Gastrocnemius medialis (tissue), 4 donors: ENCODE measurements around the gene NLRP6. TPM values are rescaled to one million over a fixed set of nuclear protein-coding genes. Genes with fewer than 3 reads are reported as not detected.
"Not testable (repeated sequence)": the region's sequence is repeated elsewhere in the genome, so short reads cannot be mapped to it uniquely, and the experiment has no call there.

Experiments used
- ATAC-seq, 2 donors: fragments of 150-250 bp; one replicate each; pipeline ENCODE4 v1.9.1; 2016
- DNase-seq, 2 donors: peaks; one replicate each; pipeline ENCODE4 v3.0.0-alpha.2; 2019
- H3K27ac ChIP-seq, 4 donors: fragments of 200-600 bp; sonication (generic); 1 replicate in 1 of 4; 2 replicates in 3 of 4; pipeline ENCODE4 v1.5.1; 2016 to 2018; ENCODE audit warnings: mild to moderate bottlenecking in 2 of 4, moderate library complexity in 1 of 4
- H3K27me3 ChIP-seq, 3 donors: fragments of 200-600 bp; sonication (generic) in 2 of 3; 1 replicate in 1 of 3; 2 replicates in 2 of 3; pipeline versions ENCODE4 v1.5.1 to v1.6.0; 2016 to 2019; ENCODE audit warnings: mild to moderate bottlenecking in 1 of 3, moderate library complexity in 1 of 3
- H3K36me3 ChIP-seq, 2 donors: fragments of 200-600 bp; sonication (generic) in 1 of 2; one replicate each; pipeline ENCODE4 v1.5.1; 2017 to 2018
- H3K4me1 ChIP-seq, 2 donors: fragments of 200-600 bp; sonication (generic) in 1 of 2; one replicate each; pipeline ENCODE4 v1.5.1; 2016 to 2017; ENCODE audit warnings: mild to moderate bottlenecking in 2 of 2
- H3K4me3 ChIP-seq, 4 donors: fragments of 200-600 bp; sonication (generic) in 3 of 4; 1 replicate in 1 of 4; 2 replicates in 3 of 4; pipeline ENCODE4 v1.5.1; 2016 to 2019; ENCODE audit warnings: mild to moderate bottlenecking in 2 of 4
- H3K9me3 ChIP-seq, 3 donors: fragments of 200-600 bp; sonication (generic) in 2 of 3; 1 replicate in 1 of 3; 2 replicates in 2 of 3; pipeline ENCODE4 v1.5.1; 2016 to 2019
- CTCF ChIP-seq, 5 experiments: fragments of 450-650 bp in 3 of 5; fragments of 200-600 bp in 2 of 5; sonication (generic) in 2 of 5; IDR thresholded peaks in 4 of 5; conservative IDR thresholded peaks in 1 of 5; 1 replicate in 4 of 5; 2 replicates in 1 of 5; pipeline ENCODE4 v1.5.1; 2016 to 2019; ENCODE audit warnings: antibody characterized with exemption in 5 of 5, mild to moderate bottlenecking in 3 of 5, moderate library complexity in 3 of 5
- POLR2A ChIP-seq, 2 donors: fragments of 450-650 bp; IDR thresholded peaks; one replicate each; pipeline ENCODE4 v1.6.1; 2017; ENCODE audit warnings: antibody characterized with exemption in 2 of 2, mild to moderate bottlenecking in 2 of 2, moderate library complexity in 2 of 2
- in situ Hi-C, 4 donors: fragments of 200-750 bp; cut with MboI; loops; one replicate each; pipeline versions ENCODE4 v1.15.0 to v1.8.0; 2017; ENCODE audit warnings: low sequenced_read_pairs in 4 of 4
- intact Hi-C: fragments of 100-400 bp; cut with DNase I; formaldehyde crosslinking; loops from one replicate; pipeline ENCODE4 v1.15.1; 2023; ENCODE audit warnings: low total_unique reads
- total RNA-seq, 4 donors: library from RNA; depleted of rRNA; stranded (reverse); fragments of >200 nt; gene quantifications; one replicate each; pipeline versions ENCODE4 v1.1.0 to v1.2.3, GENCODE V29; 2016

NLRP6 gene
- total RNA-seq, 4 donors from 2014 or later, result 0.09 TPM; not detected in 3

DNA sequence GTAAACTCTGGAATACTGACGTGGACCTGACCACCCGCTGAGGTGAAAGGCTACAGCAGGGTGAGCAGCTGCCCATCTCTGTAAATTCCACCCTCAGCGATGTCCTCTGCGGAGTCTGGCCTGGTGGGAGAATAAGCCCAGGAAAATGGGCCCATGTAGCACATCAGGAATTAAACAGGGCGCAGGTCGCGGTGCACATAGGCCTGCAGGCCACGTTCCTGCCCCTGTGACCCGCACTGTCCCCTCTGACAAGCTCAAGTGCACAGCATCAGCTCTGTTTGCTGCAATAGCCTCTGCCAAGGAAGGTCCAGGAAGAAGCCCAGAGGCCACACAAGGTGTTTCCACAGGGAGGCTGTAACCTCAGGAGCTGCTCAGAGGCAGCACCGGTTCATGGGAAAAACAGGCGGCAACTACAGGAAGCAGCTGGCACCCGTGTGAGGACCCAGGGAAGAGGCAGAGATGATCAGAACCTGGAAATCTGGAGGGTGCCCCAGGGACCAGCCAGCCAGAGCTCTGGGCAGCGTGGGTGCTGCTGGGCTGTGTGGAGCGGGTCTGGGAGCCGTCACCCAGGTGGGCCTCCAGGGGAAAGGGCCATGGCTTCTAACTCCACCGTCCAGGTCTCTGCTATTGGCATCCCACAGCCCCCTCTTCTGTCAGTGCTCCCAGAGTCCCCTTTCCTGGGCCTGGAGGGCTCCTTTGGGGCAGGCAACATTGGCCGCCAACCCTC, 28.6 kb downstream of the NLRP6 start:
- no peak for ATAC-seq
- DNase-seq, result no peak
- H3K36me3 ChIP-seq, result no peaks in the 10 kb centered on the region
- no peak overlapping the region for H3K4me3 ChIP-seq
- in situ Hi-C loops (loop anchor here in 1 of 4 donors (10.0 kb wide), 1 partner anchor 48 kb away; no protein-coding TSS in a partner anchor), intact Hi-C loops (loop anchor here (5.0 kb wide), 1 partner anchor 50 kb away; no protein-coding TSS in a partner anchor)
- H3K27me3 ChIP-seq, result peaks cover 3 to 8% (median 6%) of the 10 kb centered on the region in 3 donors
- H3K4me1 ChIP-seq, result peaks cover 7 to 15% of the 10 kb centered on the region in 2 donors
- TF ChIP-seq POLR2A (IDR thresholded peaks at IDR 0.05), result no peak
- no peak for TF ChIP-seq CTCF (IDR thresholded peaks at IDR 0.05 in 4 of 5, conservative IDR thresholded peaks at IDR 0.05 in 1 of 5)
- H3K27ac ChIP-seq, result peak overlapping the region; percentile 57 to 88 (median 78)
- H3K9me3 ChIP-seq, result no peaks in the 10 kb centered on the region

- H3K36me3 ChIP-seq, H3K27me3 ChIP-seq, H3K9me3 ChIP-seq: not testable (repeated sequence)
- H3K4me1 ChIP-seq, result peaks cover 7 to 20% of the 10 kb centered on the region in 2 donors
- DNase-seq (peak; percentile 52 to 72), ATAC-seq (peak; percentile 71 to 72)
- intact Hi-C loops, result loop anchor here (5.0 kb wide), 1 partner anchor 49 kb away; no protein-coding TSS in a partner anchor
- H3K4me3 ChIP-seq, result peak within 1 kb of the TSS; percentile 51 to 58 (median 54)
- H3K27ac ChIP-seq, result peak within 1 kb of the TSS; percentile 74 to 88 (median 78)
- TF ChIP-seq POLR2A (IDR thresholded peaks at IDR 0.05), result peak; percentile 56 to 68
- in situ Hi-C loops, result loop anchor here in 1 of 4 donors (10.0 kb wide), 1 partner anchor 47 kb away; no protein-coding TSS in a partner anchor
Observed at GRCh38 chr11:307766-308708, 29.8 kb downstream of the NLRP6 start, which contains the start of gene IFITM2. IFITM2 (plus strand) TSS chr11:307816; CDS start chr11:308193, 377 bp downstream.

GRCh38 chr11:308740-309665, 30.8 kb downstream of the NLRP6 start:
- intact Hi-C loops (loop anchor here (5.0 kb wide), 1 partner anchor 48 kb away; no protein-coding TSS in a partner anchor), in situ Hi-C loops (loop anchor here in 1 of 4 donors (10.0 kb wide), 1 partner anchor 46 kb away; no protein-coding TSS in a partner anchor)
- ATAC-seq, H3K9me3 ChIP-seq, H3K27me3 ChIP-seq, DNase-seq, H3K36me3 ChIP-seq: not testable (repeated sequence)
- peak overlapping the region; percentile 74 to 88 (median 78) for H3K27ac ChIP-seq
- peaks cover 7 to 20% of the 10 kb centered on the region in 2 donors for H3K4me1 ChIP-seq
- H3K4me3 ChIP-seq, result peak overlapping the region; percentile 51 to 58 (median 54)

- ATAC-seq, DNase-seq, H3K36me3 ChIP-seq, H3K27me3 ChIP-seq, H3K9me3 ChIP-seq: not testable (repeated sequence)
- in situ Hi-C loops (loop anchor here in 2 of 4 donors (5.0 to 10.0 kb wide), 2 partner anchors 42 to 45 kb away; no protein-coding TSS in a partner anchor), intact Hi-C loops (loop anchor here (5.0 kb wide), 1 partner anchor 47 kb away; no protein-coding TSS in a partner anchor)
- peak overlapping the region; percentile 74 to 88 (median 78) for H3K27ac ChIP-seq
- H3K4me1 ChIP-seq, result peaks cover 7 to 18% of the 10 kb centered on the region in 2 donors
- H3K4me3 ChIP-seq, result peak overlapping the region; percentile 51 to 58 (median 54)
Observed at GRCh38 chr11:309979-310572, 31.9 kb downstream of the NLRP6 start.

DNA sequence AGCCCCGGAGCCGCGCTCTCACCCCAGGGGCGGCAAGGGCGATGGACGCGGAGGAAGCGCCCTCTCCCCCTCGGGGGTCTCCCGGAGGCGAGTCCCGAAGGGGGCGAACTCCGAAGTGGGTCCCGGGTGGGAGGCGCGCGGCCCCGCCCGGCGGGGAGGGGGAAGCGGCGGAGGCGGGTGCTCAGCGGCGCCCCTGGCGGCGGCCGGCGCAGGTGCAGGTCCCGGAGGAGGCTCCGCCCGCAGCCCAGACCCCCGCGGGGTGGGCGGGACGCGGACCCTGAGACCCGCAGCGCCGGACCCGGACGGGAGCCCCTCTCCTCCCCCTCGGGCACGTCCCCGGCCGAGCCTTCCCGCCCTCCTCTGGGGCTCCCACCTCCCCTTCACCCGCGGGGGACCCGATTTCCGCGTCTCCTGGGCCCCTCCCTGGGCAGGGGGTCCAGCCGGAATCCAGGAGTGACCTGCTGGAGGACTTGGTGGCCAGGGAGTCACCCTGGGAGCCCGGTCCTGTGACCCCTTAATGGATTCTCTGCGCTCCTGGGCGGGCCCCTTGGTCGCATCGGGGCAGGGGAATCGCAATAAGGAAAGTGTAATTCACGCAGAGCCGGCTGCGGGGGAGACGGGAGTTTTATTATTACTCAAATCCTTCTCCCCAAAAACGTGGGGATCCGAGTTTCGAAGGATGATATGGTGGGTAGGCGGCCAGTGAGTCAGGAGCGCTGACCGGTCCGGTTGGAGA, 33.0 kb downstream of the NLRP6 start:
- Histone ChIP-seq H3K4me1 (peaks cover 7 to 14% of the 10 kb centered on the region in 2 donors), H3K27ac (peak overlapping the region; percentile 74 to 82 (median 78)), H3K4me3 (peak overlapping the region in 3 of 4 donors; percentile 20 to 48 (median 37))
- intact Hi-C loops, DNase-seq, H3K36me3 ChIP-seq, H3K9me3 ChIP-seq, H3K27me3 ChIP-seq: not testable (repeated sequence)
- in situ Hi-C loops, result loop anchor here in 1 of 4 donors (5.0 kb wide), 1 partner anchor 41 kb away; no protein-coding TSS in a partner anchor
- ATAC-seq, result peak; percentile 35 to 55
